Stimulated activated effector memory CD8-positive, alpha-beta T cell treated with anti-CD3 and anti-CD28 coated beads, Interleukin-12 subunit alpha, Interleukin-12 subunit beta, amount 100 ng/mL, for 72 hours (primary cell): ENCODE measurements around the gene TCTA.
"Not testable (repeated sequence)": the region's sequence is repeated elsewhere in the genome, so short reads cannot be mapped to it uniquely, and the experiment has no call there.

Source experiments
- ATAC-seq: fragments of 150-1000 bp; cut with Tn5 transposase; 2 replicates; pipeline ENCODE4 v1.10.0; 2021
- DNase-seq, 2 donors: peaks; one replicate each; pipeline ENCODE4 v3.0.0; 2021 to 2022; ENCODE audit warnings: low spot score in 2 of 2
- H3K27ac Mint-ChIP-seq: one replicate; pipeline ENCODE4 v1.8.0; 2022; ENCODE audit warnings: mild to moderate bottlenecking, mixed read lengths
- H3K36me3 Mint-ChIP-seq: one replicate; pipeline ENCODE4 v1.8.0; 2022; ENCODE audit warnings: mild to moderate bottlenecking, mixed read lengths
- H3K4me1 Mint-ChIP-seq: one replicate; pipeline ENCODE4 v1.8.0; 2022; ENCODE audit warnings: mixed read lengths
- H3K4me3 Mint-ChIP-seq: one replicate; pipeline ENCODE4 v1.8.0; 2022; ENCODE audit warnings: mild to moderate bottlenecking, mixed read lengths
- H3K9me3 Mint-ChIP-seq: one replicate; pipeline ENCODE4 v1.8.0; 2022; ENCODE audit warnings: mixed read lengths

TCTA gene

GRCh38 chr3:49399461-49399860 is 12.8 kb upstream of the TCTA start:
- no peak for ATAC-seq
- Mint-ChIP-seq H3K4me1 (peaks cover 53% of the 10 kb centered on the region), H3K27ac (peak overlapping the region; percentile 86), H3K4me3 (no peak overlapping the region), H3K9me3 (no peaks in the 10 kb centered on the region), H3K36me3 (peaks cover 99% of the 10 kb centered on the region)
- no peak for DNase-seq

GRCh38 chr3:49401766-49402165 is 10.5 kb upstream of the TCTA start:
- Mint-ChIP-seq H3K27ac (no peak overlapping the region), H3K36me3 (peaks cover 99% of the 10 kb centered on the region)

GRCh38 chr3:49403891-49404290 is 8.3 kb upstream of the TCTA start:
- ATAC-seq: no peak
- H3K36me3 Mint-ChIP-seq: peaks cover 89% of the 10 kb centered on the region
- H3K4me3 Mint-ChIP-seq: no peak overlapping the region
- no peak overlapping the region for H3K27ac Mint-ChIP-seq
- DNase-seq: no peak
- H3K9me3 Mint-ChIP-seq: no peaks in the 10 kb centered on the region
- peaks cover 50% of the 10 kb centered on the region for H3K4me1 Mint-ChIP-seq

More at GRCh38 chr3:49401766-49402165, 10.5 kb upstream of the TCTA start:
- no peaks in the 10 kb centered on the region for H3K9me3 Mint-ChIP-seq
- ATAC-seq (no peak), DNase-seq (no peak)
- peaks cover 52% of the 10 kb centered on the region for H3K4me1 Mint-ChIP-seq
- H3K4me3 Mint-ChIP-seq: no peak overlapping the region

- Mint-ChIP-seq H3K4me3 (peak overlapping the region; percentile 5), H3K4me1 (peaks cover 49% of the 10 kb centered on the region), H3K36me3 (peaks cover 77% of the 10 kb centered on the region), H3K27ac (peak overlapping the region; percentile 29)
- H3K9me3 Mint-ChIP-seq, ATAC-seq, DNase-seq: not testable (repeated sequence)
These were observed 6.7 kb upstream of the TCTA start for GRCh38 chr3:49405570-49405969.

- Mint-ChIP-seq H3K4me3 (peak overlapping the region; percentile 5), H3K36me3 (peaks cover 72% of the 10 kb centered on the region), H3K27ac (peak overlapping the region; percentile 46), H3K9me3 (no peaks in the 10 kb centered on the region), H3K4me1 (peaks cover 42% of the 10 kb centered on the region)
- ATAC-seq (no peak), DNase-seq (no peak)
These were observed 5.4 kb upstream of the TCTA start for GRCh38 chr3:49406571-49407565.

GRCh38 chr3:49410066-49410845 is 2.0 kb upstream of the TCTA start:
- Mint-ChIP-seq H3K36me3 (peaks cover 60% of the 10 kb centered on the region), H3K27ac (peak overlapping the region; percentile 94), H3K4me3 (peak overlapping the region; percentile 88), H3K4me1 (peaks cover 66% of the 10 kb centered on the region), H3K9me3 (no peaks in the 10 kb centered on the region)
- ATAC-seq (no peak), DNase-seq (no peak)

GRCh38 chr3:49410846-49411534 is 1.2 kb upstream of the TCTA start:
- H3K27ac Mint-ChIP-seq: peak overlapping the region; percentile 94
- no peaks in the 10 kb centered on the region for H3K9me3 Mint-ChIP-seq
- peaks cover 60% of the 10 kb centered on the region for H3K36me3 Mint-ChIP-seq
- DNase-seq: no peak
- no peak for ATAC-seq
- peak overlapping the region; percentile 88 for H3K4me3 Mint-ChIP-seq
- H3K4me1 Mint-ChIP-seq: peaks cover 64% of the 10 kb centered on the region

- DNase-seq (no peak), ATAC-seq (peak; percentile 39)
- Mint-ChIP-seq H3K9me3 (no peaks in the 10 kb centered on the region), H3K4me3 (peak overlapping the region; percentile 88), H3K4me1 (peaks cover 64% of the 10 kb centered on the region), H3K36me3 (peaks cover 60% of the 10 kb centered on the region), H3K27ac (peak overlapping the region; percentile 94)
These were observed 672 bp upstream of the TCTA start for GRCh38 chr3:49411535-49411967.

- DNase-seq (no peak), ATAC-seq (peak; percentile 0)
- Mint-ChIP-seq H3K27ac (peak overlapping the region; percentile 94), H3K4me3 (peak overlapping the region; percentile 88), H3K4me1 (peaks cover 63% of the 10 kb centered on the region), H3K9me3 (no peaks in the 10 kb centered on the region), H3K36me3 (peaks cover 54% of the 10 kb centered on the region)
These were observed 562 bp downstream of the TCTA start for GRCh38 chr3:49412632-49413337.

GRCh38 chr3:49413338-49413734 is 1.1 kb downstream of the TCTA start:
- H3K4me1 Mint-ChIP-seq: peaks cover 63% of the 10 kb centered on the region
- H3K36me3 Mint-ChIP-seq: peaks cover 57% of the 10 kb centered on the region
- peak overlapping the region; percentile 94 for H3K27ac Mint-ChIP-seq
- no peaks in the 10 kb centered on the region for H3K9me3 Mint-ChIP-seq
- ATAC-seq (no peak), DNase-seq (no peak)
- peak overlapping the region; percentile 88 for H3K4me3 Mint-ChIP-seq

GRCh38 chr3:49414753-49415152 is 2.5 kb downstream of the TCTA start:
- peaks cover 61% of the 10 kb centered on the region for H3K36me3 Mint-ChIP-seq
- DNase-seq (no peak), ATAC-seq (no peak)
- peak overlapping the region; percentile 97 for H3K27ac Mint-ChIP-seq
- peak overlapping the region; percentile 13 for H3K4me3 Mint-ChIP-seq
- no peaks in the 10 kb centered on the region for H3K9me3 Mint-ChIP-seq
- peaks cover 67% of the 10 kb centered on the region for H3K4me1 Mint-ChIP-seq

GRCh38 chr3:49415931-49416601 is 3.8 kb downstream of the TCTA start:
- DNase-seq (peak; percentile 41 to 80), ATAC-seq (peak; percentile 53)
- Mint-ChIP-seq H3K27ac (peak overlapping the region; percentile 97), H3K4me1 (peaks cover 71% of the 10 kb centered on the region), H3K36me3 (peaks cover 61% of the 10 kb centered on the region), H3K9me3 (no peaks in the 10 kb centered on the region), H3K4me3 (peak overlapping the region; percentile 68)

GRCh38 chr3:49416867-49417266 is 4.6 kb downstream of the TCTA start:
- DNase-seq (no peak), ATAC-seq (no peak)
- Mint-ChIP-seq H3K4me3 (peak overlapping the region; percentile 68), H3K9me3 (no peaks in the 10 kb centered on the region), H3K27ac (peak overlapping the region; percentile 97), H3K36me3 (peaks cover 58% of the 10 kb centered on the region), H3K4me1 (peaks cover 74% of the 10 kb centered on the region)

GRCh38 chr3:49417516-49418120 is 5.4 kb downstream of the TCTA start:
- Mint-ChIP-seq H3K27ac (peak overlapping the region; percentile 97), H3K36me3 (peaks cover 51% of the 10 kb centered on the region)

More at GRCh38 chr3:49417516-49418120, 5.4 kb downstream of the TCTA start:
- no peak overlapping the region for H3K4me3 Mint-ChIP-seq
- no peaks in the 10 kb centered on the region for H3K9me3 Mint-ChIP-seq
- ATAC-seq (no peak), DNase-seq (no peak)
- peaks cover 70% of the 10 kb centered on the region for H3K4me1 Mint-ChIP-seq
